DND-41 (cell line): ENCODE data around the gene PCSK9.

Experiments used
- CTCF ChIP-seq: IDR thresholded peaks from 2 replicates; pipeline ENCODE4 v1.5.1; 2012; ENCODE audit warnings: borderline replicate concordance, low read length, moderate library complexity, mild to moderate bottlenecking; ENCODE audit not compliant: poor library complexity, severe bottlenecking; ENCODE audit errors: extremely low read depth
- EZH2 ChIP-seq: IDR thresholded peaks from 3 replicates; pipeline ENCODE4 v1.6.1; 2012; ENCODE audit warnings: borderline replicate concordance, low read depth, mild to moderate bottlenecking, moderate library complexity, low read length, inconsistent platforms; ENCODE audit not compliant: severe bottlenecking

GRCh38 chr1:55088413-55088812 lies 49.1 kb downstream of the PCSK9 start:
- no peak for TF ChIP-seq CTCF
- TF ChIP-seq EZH2 = no peak
